Ovary (tissue), 9 donors: ENCODE measurements around the gene HIPK2. TPM values are rescaled to one million over a fixed set of nuclear protein-coding genes. Genes with fewer than 3 reads are reported as not detected.

Source experiments
- DNase-seq, 5 donors: peaks; one replicate each; pipeline ENCODE4 v3.0.0-alpha.2; 2019 to 2020
- H3K27ac ChIP-seq, 2 donors: fragments of 200-600 bp; one replicate each; pipeline versions ENCODE4 v1.5.1 to v1.8.0; 2019 to 2022
- H3K27me3 ChIP-seq: fragments of 200-600 bp; one replicate; pipeline ENCODE4 v1.8.0; 2022
- H3K36me3 ChIP-seq: fragments of 200-600 bp; sonication (generic); one replicate; pipeline ENCODE4 v1.5.1; 2019
- H3K4me1 ChIP-seq: one replicate; pipeline ENCODE4 v1.8.1; 2013; ENCODE audit warnings: mild to moderate bottlenecking, moderate library complexity; ENCODE audit not compliant: insufficient read depth
- H3K4me3 ChIP-seq: fragments of 200-600 bp; sonication (generic); one replicate; pipeline ENCODE4 v1.5.1; 2017
- H3K9me3 ChIP-seq, 2 donors: fragments of 200-600 bp in 1 of 2; sonication (generic) in 1 of 2; one replicate each; pipeline versions ENCODE4 v1.5.1 to v1.8.1; 2013 to 2019; ENCODE audit warnings: mild to moderate bottlenecking in 1 of 2, moderate library complexity in 1 of 2
- CTCF ChIP-seq, 3 donors: fragments of 450-650 bp in 2 of 3; fragments of 200-600 bp in 1 of 3; IDR thresholded peaks; one replicate each; pipeline versions ENCODE4 v1.5.1 to v1.8.0; 2016 to 2022; ENCODE audit warnings: antibody characterized with exemption in 3 of 3, mild to moderate bottlenecking in 1 of 3
- EP300 ChIP-seq: sonication (generic); formaldehyde crosslinking; IDR thresholded peaks from one replicate; pipeline ENCODE4 v1.6.1; 2017; ENCODE audit warnings: antibody characterized with exemption
- POLR2A ChIP-seq: fragments of 450-650 bp; IDR thresholded peaks from one replicate; pipeline ENCODE4 v1.6.1; 2017; ENCODE audit warnings: antibody characterized with exemption, mild to moderate bottlenecking, moderate library complexity
- WGBS, 3 donors: extraction: QIAGEN DNeasy Blood & Tissue Kit in 1 of 3; methylation state at CpG; one replicate each; pipeline versions ENCODE4 v1.1.5 to v1.1.7; 2013 to 2017; 5-methylcytosine and 5-hydroxymethylcytosine counted together
- intact Hi-C, 4 donors: fragments of 100-400 bp; cut with DNase I; formaldehyde crosslinking; loops; one replicate each; pipeline versions ENCODE4 v1.11.0 to v1.15.1; 2022 to 2023
- polyA plus RNA-seq, 2 donors: library from polyadenylated mRNA; stranded (reverse); fragments of 200-250 nt in 1 of 2; fragments of 350-450 nt in 1 of 2; fragmentation: Illumina TruSeq in 1 of 2; extraction: RNeasy Lipid Tissue Mini Kit (QIAGEN cat#74804) in 1 of 2; gene quantifications; one replicate each; pipeline ENCODE4 v1.2.3, GENCODE V29; 2013 to 2014
- total RNA-seq, 7 donors: library from RNA; depleted of rRNA in 2 of 7; stranded (reverse); fragments of >200 nt in 2 of 7; fragmentation: NEBNext Ultra II Directional in 3 of 7; extraction: Animal tissue kit (Norgen Biotek cat#: 25700) in 3 of 7; gene quantifications; one replicate each; pipeline versions ENCODE4 v1.1.0 to v1.2.4, GENCODE V29; 2016 to 2023
- donor health status: DM: no; HTN: no; CAD: no; lungs with moderate emphysema.
- donor health status: DM: no; HTN: no; CAD: no.
- donor health status: Bipolar disorder and iron deficiency.
- donor health status: DM: yes; HTN: yes; CAD: no.
- donor health status: DM: no; HTN: no; CAD: no.
- donor health status: DM: yes; HTN: yes; CAD: no.

The HIPK2 gene
- total and polyA plus RNA-seq, 9 donors, result 7.3 to 38.4 (median 28.1) TPM

DNA sequence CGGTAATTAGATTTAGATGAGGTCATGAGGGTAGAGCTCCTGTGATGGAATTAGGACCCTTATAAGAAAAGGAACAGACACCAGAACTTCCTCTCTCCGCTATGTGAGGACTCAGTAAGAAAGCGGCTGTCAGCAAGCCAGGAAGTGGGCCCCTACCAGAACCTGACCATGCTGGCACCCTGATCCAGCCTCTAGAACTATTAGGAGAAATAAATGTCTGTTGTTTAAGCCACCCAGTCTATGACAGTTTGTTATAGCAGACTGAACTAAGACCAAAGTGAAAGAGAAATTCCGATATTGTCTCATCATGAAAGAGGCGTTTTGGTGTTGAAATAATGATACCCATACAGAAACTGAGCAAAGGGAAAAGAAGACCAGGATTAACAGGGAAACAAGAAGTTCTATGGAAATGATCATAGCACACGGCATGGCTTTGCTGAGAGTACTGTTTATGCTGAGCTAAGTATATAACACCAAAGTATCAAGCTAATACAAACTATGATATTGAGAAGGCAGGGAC, 245.1 kb downstream of the HIPK2 start:
- H3K4me3 ChIP-seq, result no peak overlapping the region
- WGBS, 3 donors, result 88 to 94% (median 91%) methylated on average over 6 of the region's 6 CpGs
- no peak for TF ChIP-seq CTCF (IDR thresholded peaks at IDR 0.05)
- TF ChIP-seq EP300, result no peak
- no peak for TF ChIP-seq POLR2A

DNA sequence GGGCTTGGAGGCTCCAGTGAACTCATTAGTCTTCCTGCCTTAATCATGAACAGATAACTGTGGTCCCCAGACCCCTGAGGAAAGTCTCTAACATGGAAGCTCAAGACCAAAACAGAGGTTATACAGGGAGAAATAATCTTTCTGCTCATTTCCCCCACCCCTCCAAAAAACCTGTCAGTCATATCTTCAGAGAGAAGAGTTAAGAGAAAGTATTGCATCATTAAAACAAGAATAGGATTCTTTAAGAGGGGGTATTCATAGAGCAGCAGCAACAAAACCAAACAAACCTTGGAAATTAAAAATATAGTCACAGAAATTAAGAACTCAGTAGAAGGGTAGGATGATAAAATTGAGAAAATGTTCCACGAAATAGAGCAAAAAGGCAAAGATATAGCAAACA, 246.7 kb downstream of the HIPK2 start:
- Histone ChIP-seq H3K4me3 (no peak overlapping the region), H3K27me3 (no peaks in the 10 kb centered on the region), H3K36me3 (no peaks in the 10 kb centered on the region), H3K9me3 (no peaks in the 10 kb centered on the region), H3K4me1 (no peaks in the 10 kb centered on the region), H3K27ac (no peak overlapping the region)
- TF ChIP-seq CTCF (IDR thresholded peaks at IDR 0.05) (no peak), EP300 (no peak), POLR2A (no peak)
- intact Hi-C loops, result no loop called here
- WGBS, 3 donors, result 71 to 81% (median 78%) methylated on average over 1 of the region's 1 CpG
- no peak for DNase-seq

More for the DNA sequence above, 245.1 kb downstream of the HIPK2 start:
- H3K36me3 ChIP-seq, result no peaks in the 10 kb centered on the region
- intact Hi-C loops, result no loop called here
- no peaks in the 10 kb centered on the region for H3K27me3 ChIP-seq
- no peaks in the 10 kb centered on the region for H3K4me1 ChIP-seq
- H3K27ac ChIP-seq, result no peak overlapping the region
- no peaks in the 10 kb centered on the region for H3K9me3 ChIP-seq
- DNase-seq, result no peak

GRCh38 chr7:139526578-139527544, 250.9 kb downstream of the HIPK2 start:
- TF ChIP-seq POLR2A (no peak), EP300 (no peak), CTCF (IDR thresholded peaks at IDR 0.05) (no peak)
- intact Hi-C loops, result no loop called here
- no peak for DNase-seq
- no peaks in the 10 kb centered on the region for H3K9me3 ChIP-seq
- 35 to 41% (median 37%) methylated on average over 8 of the region's 8 CpGs for WGBS, 3 donors
- H3K36me3 ChIP-seq, result no peaks in the 10 kb centered on the region
- H3K4me3 ChIP-seq, result no peak overlapping the region
- no peak overlapping the region for H3K27ac ChIP-seq
- no peaks in the 10 kb centered on the region for H3K27me3 ChIP-seq
- H3K4me1 ChIP-seq, result no peaks in the 10 kb centered on the region

GRCh38 chr7:139525750-139526149, 252.0 kb downstream of the HIPK2 start:
- no peaks in the 10 kb centered on the region for H3K36me3 ChIP-seq
- intact Hi-C loops, result no loop called here
- DNase-seq, result no peak

More at GRCh38 chr7:139525750-139526149, 252.0 kb downstream of the HIPK2 start:
- Histone ChIP-seq H3K4me1 (no peaks in the 10 kb centered on the region), H3K27ac (no peak overlapping the region), H3K9me3 (peaks cover 0 to 6% of the 10 kb centered on the region in 2 donors), H3K27me3 (no peaks in the 10 kb centered on the region), H3K4me3 (no peak overlapping the region)
- TF ChIP-seq CTCF (IDR thresholded peaks at IDR 0.05), result no peak
- TF ChIP-seq EP300, result no peak
- no peak for TF ChIP-seq POLR2A
